ENCODE measurements around the gene MAPKAPK3.
"Not testable (repeated sequence)": the region's sequence is repeated elsewhere in the genome, so short reads cannot be mapped to it uniquely, and the experiment has no call there.

The MAPKAPK3 gene

DNA sequence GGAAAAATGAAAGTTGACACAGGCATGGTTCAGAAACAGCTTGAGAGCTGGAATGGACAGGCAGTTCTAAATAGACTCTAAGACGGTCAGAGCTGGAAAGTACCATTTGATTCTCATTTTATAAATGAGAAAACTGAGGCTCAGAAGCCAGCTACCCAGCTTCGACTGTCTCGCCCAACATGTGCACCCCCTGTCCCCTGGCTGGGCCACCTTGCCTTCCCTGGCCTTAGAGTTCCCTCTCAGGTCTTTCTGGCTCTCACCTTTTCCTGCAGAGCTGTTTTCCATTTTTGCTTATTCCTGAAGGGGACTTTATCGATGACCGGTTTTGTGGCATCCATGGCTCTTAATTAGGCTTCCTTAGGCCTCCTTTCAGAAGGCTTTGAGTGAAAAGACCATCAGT, 40.5 kb downstream of the MAPKAPK3 start:
- H3K4me1 ChIP-seq (ENCODE audit: control insufficient read depth, insufficient read depth, low read length, unreplicated experiment), result peaks cover 4% of the 10 kb centered on the region
- no peak overlapping the region for H2AFZ ChIP-seq (ENCODE audit: low read length, unreplicated experiment)
- H3K27me3 ChIP-seq (ENCODE audit: insufficient read depth, low read length), result no peaks in the 10 kb centered on the region
- no peak overlapping the region for H3K4me3 ChIP-seq (ENCODE audit: low read depth, low read length)
- no peak overlapping the region for H3K27ac ChIP-seq (ENCODE audit: low read depth, low read length)
- H3K79me2 ChIP-seq (ENCODE audit: control insufficient read depth, insufficient read depth, low read length, unreplicated experiment), result no peaks in the 10 kb centered on the region
- no peaks in the 10 kb centered on the region for H3K36me3 ChIP-seq (ENCODE audit: insufficient read depth, low read length)

DNA sequence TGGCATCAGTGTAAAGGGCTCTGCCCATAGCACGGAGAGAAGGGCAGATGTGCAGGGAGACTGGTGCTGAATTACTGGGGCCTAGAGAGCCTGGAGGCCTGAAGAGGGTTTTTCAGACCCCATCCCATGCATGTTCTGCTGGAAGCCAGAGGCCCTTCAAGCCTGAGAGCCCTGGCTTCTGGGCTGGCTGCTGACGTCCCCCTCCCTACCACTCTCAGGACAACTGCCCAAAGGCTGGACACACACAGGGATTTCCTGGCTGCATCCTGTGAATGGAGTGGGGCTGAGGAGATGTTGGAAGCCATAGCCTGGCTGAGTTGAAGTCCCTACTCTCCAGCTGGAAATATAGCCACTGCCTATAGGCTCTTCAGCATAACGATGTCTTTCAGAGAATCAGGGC, 40.9 kb downstream of the MAPKAPK3 start:
- no peak overlapping the region for H2AFZ ChIP-seq (ENCODE audit: low read length, unreplicated experiment)
- no peaks in the 10 kb centered on the region for H3K27me3 ChIP-seq (ENCODE audit: insufficient read depth, low read length)
- no peaks in the 10 kb centered on the region for H3K79me2 ChIP-seq (ENCODE audit: control insufficient read depth, insufficient read depth, low read length, unreplicated experiment)
- no peaks in the 10 kb centered on the region for H3K36me3 ChIP-seq (ENCODE audit: insufficient read depth, low read length)
- H3K4me3 ChIP-seq (ENCODE audit: low read depth, low read length), result no peak overlapping the region
- no peak overlapping the region for H3K27ac ChIP-seq (ENCODE audit: low read depth, low read length)
- H3K4me1 ChIP-seq (ENCODE audit: control insufficient read depth, insufficient read depth, low read length, unreplicated experiment), result peaks cover 4% of the 10 kb centered on the region

DNA sequence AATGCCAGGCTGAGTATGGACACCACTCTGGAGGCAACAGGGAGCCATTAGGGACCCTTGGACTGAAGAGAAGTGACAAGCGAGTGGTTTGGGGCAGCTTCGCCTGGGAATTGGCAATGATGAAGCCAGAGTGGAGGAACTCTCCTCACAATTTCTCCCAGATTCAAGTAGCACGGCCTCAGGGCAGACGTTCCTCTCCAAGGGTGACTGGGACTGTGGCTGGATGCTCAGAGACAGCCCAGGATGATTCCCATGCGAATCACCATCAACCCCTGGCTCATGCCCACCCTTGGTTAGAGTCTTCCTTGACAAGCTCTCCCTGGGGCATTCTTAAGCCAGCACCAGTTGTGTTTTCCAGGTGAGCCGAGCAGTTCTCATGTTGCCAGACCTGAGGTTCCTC, 41.5 kb downstream of the MAPKAPK3 start:
- H3K4me3 ChIP-seq (ENCODE audit: low read depth, low read length), result no peak overlapping the region
- peaks cover 4% of the 10 kb centered on the region for H3K4me1 ChIP-seq (ENCODE audit: control insufficient read depth, insufficient read depth, low read length, unreplicated experiment)
- no peak overlapping the region for H2AFZ ChIP-seq (ENCODE audit: low read length, unreplicated experiment)
- no peaks in the 10 kb centered on the region for H3K79me2 ChIP-seq (ENCODE audit: control insufficient read depth, insufficient read depth, low read length, unreplicated experiment)
- H3K27ac ChIP-seq (ENCODE audit: low read depth, low read length), result no peak overlapping the region
- no peaks in the 10 kb centered on the region for H3K36me3 ChIP-seq (ENCODE audit: insufficient read depth, low read length)
- no peaks in the 10 kb centered on the region for H3K27me3 ChIP-seq (ENCODE audit: insufficient read depth, low read length)

DNA sequence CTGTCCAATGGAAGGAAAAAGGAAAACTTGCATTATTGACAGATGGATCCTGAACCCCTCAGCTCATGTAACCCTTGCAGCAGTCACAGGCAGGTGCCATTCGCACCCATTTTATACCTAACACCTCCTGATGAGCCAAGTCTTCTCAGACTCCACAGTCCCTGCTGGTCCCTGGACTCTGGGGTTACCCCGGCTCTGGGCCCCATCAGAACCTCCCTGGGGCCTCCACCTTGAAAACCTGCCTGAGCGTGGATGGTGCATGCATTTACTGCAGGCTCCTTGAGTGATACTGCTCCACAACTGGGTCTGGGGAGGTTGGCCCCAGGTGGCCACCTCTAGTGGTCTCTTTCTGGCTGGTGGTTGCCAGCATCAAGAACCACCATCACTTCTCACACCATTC, 41.9 kb downstream of the MAPKAPK3 start:
- Histone ChIP-seq H3K4me3 (ENCODE audit: low read depth, low read length) (no peak overlapping the region), H3K36me3 (ENCODE audit: insufficient read depth, low read length) (no peaks in the 10 kb centered on the region), H3K27me3 (ENCODE audit: insufficient read depth, low read length) (no peaks in the 10 kb centered on the region), H3K4me1 (ENCODE audit: control insufficient read depth, insufficient read depth, low read length, unreplicated experiment) (peaks cover 4% of the 10 kb centered on the region), H3K27ac (ENCODE audit: low read depth, low read length) (no peak overlapping the region), H3K79me2 (ENCODE audit: control insufficient read depth, insufficient read depth, low read length, unreplicated experiment) (no peaks in the 10 kb centered on the region), H2AFZ (ENCODE audit: low read length, unreplicated experiment) (no peak overlapping the region)

- Histone ChIP-seq H3K4me1 (ENCODE audit: control insufficient read depth, insufficient read depth, low read length, unreplicated experiment) (no peaks in the 10 kb centered on the region), H2AFZ (ENCODE audit: low read length, unreplicated experiment) (no peak overlapping the region), H3K79me2 (ENCODE audit: control insufficient read depth, insufficient read depth, low read length, unreplicated experiment) (no peaks in the 10 kb centered on the region), H3K4me3 (ENCODE audit: low read depth, low read length) (no peak overlapping the region), H3K27me3 (ENCODE audit: insufficient read depth, low read length) (no peaks in the 10 kb centered on the region), H3K27ac (ENCODE audit: low read depth, low read length) (no peak overlapping the region), H3K36me3 (ENCODE audit: insufficient read depth, low read length) (no peaks in the 10 kb centered on the region)
These were observed 43.4 kb downstream of the MAPKAPK3 start for GRCh38 chr3:50660386-50660785.

DNA sequence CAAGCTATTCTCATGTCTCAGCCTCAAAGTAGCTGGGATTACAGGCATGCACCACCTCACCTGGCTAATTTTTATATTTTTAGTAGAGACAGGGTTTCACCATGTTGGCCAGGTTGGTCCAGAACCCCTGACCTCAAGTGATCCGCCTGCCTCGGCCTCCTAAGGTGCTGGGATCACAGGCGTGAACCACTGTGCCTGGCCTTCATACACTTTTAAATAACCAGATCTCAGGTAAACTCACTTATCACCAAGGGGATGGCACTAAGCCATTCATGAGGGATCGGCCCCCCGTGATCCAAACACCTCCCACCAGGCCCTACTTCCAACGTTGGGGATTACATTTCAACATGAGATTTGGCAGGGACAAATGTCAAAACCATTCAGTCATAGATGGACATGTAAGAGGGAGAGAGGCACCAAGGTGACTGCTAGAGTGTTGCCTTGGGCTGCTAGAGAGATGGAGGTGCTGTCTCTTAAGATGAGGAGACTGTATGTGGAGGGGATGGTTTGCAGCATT, 44.4 kb downstream of the MAPKAPK3 start:
- Histone ChIP-seq H3K4me3 (ENCODE audit: low read depth, low read length) (no peak overlapping the region), H3K27ac (ENCODE audit: low read depth, low read length) (no peak overlapping the region), H3K4me1 (ENCODE audit: control insufficient read depth, insufficient read depth, low read length, unreplicated experiment) (peaks cover under 1% of the 10 kb centered on the region), H2AFZ (ENCODE audit: low read length, unreplicated experiment) (no peak overlapping the region), H3K79me2 (ENCODE audit: control insufficient read depth, insufficient read depth, low read length, unreplicated experiment) (no peaks in the 10 kb centered on the region), H3K27me3 (ENCODE audit: insufficient read depth, low read length) (no peaks in the 10 kb centered on the region), H3K36me3 (ENCODE audit: insufficient read depth, low read length) (no peaks in the 10 kb centered on the region)

DNA sequence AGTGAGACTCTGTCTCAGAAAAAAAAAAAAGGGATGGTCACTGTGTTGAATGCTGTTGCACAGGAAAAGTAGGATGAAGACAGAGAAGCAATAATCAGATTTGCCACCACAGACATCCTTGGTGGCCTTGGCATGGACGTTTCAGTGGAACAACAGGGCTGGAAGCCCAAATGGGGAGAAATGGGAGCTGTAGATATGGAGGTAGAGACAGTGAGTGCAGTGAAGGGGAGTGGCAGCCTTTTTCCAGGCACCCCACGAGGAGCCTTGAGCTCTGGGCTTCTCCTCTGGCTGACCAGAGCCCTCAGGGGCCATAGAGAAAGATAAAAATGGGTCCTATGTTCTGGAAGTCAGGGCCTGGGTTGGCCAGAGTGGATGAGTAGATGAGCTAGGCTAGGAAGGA, 45.5 kb downstream of the MAPKAPK3 start:
- H3K4me1 ChIP-seq (ENCODE audit: control insufficient read depth, insufficient read depth, low read length, unreplicated experiment), result peaks cover 10% of the 10 kb centered on the region
- H3K36me3 ChIP-seq (ENCODE audit: insufficient read depth, low read length), result no peaks in the 10 kb centered on the region
- no peaks in the 10 kb centered on the region for H3K79me2 ChIP-seq (ENCODE audit: control insufficient read depth, insufficient read depth, low read length, unreplicated experiment)
- no peak overlapping the region for H2AFZ ChIP-seq (ENCODE audit: low read length, unreplicated experiment)
- H3K27me3 ChIP-seq (ENCODE audit: insufficient read depth, low read length), result no peaks in the 10 kb centered on the region
- no peak overlapping the region for H3K4me3 ChIP-seq (ENCODE audit: low read depth, low read length)
- H3K27ac ChIP-seq (ENCODE audit: low read depth, low read length), result no peak overlapping the region

DNA sequence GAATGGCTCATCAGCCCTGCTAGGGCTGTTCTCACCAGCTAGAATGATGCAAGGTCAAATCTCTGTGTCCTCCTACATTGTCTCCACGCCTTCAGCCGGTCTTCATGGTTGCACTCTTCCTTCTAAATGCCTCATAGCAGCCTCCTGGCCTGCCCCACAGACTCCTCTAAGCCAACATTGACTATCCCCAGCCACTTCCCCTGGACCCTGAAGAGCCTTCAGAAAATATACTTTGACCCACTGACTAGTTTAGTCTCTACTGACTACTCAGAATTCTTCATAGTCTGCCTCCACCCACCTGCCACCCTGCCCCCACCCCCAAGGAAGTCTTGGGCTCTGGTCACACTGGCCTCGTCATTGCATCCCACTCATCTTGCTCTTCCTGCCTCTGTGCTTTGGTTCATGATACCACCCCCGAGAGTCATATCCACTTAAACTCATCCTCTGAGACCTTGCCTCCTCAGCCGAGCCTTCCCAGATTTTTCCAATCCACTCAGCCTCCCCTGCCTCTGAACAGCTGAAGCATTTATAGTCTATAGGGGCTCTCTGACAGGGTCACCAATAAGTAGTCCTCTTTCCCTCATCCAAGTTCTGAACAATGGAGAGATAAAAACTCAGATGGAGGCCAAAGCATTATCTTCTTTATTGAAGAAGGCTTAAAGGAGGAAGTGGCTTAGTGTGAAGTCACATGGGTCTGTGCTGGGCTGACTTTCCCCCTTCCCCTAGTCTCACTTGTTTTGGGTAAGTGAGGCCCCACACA, 48.3 kb downstream of the MAPKAPK3 start:
- Histone ChIP-seq H3K27ac (ENCODE audit: low read depth, low read length) (no peak overlapping the region), H3K4me1 (ENCODE audit: control insufficient read depth, insufficient read depth, low read length, unreplicated experiment) (peaks cover 10% of the 10 kb centered on the region), H3K27me3 (ENCODE audit: insufficient read depth, low read length) (no peaks in the 10 kb centered on the region), H3K79me2 (ENCODE audit: control insufficient read depth, insufficient read depth, low read length, unreplicated experiment) (no peaks in the 10 kb centered on the region), H3K36me3 (ENCODE audit: insufficient read depth, low read length) (no peaks in the 10 kb centered on the region), H3K4me3 (ENCODE audit: low read depth, low read length) (no peak overlapping the region), H2AFZ (ENCODE audit: low read length, unreplicated experiment) (no peak overlapping the region)

DNA sequence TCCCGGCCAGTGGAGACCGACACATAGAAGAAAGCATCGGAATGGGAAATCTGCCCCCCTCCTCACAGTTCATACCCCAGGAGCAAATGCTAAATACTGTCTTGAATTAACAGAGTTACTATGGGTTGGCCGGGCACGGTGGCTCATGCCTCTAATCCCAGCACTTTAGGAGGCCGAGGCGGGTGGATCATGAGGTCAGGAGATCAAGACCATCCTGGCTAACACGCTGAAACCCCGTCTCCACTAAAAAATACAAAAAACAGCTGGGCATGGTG, 48.8 kb downstream of the MAPKAPK3 start:
- not testable (repeated sequence) for H3K4me3 ChIP-seq (ENCODE audit: low read depth, low read length); H3K36me3 ChIP-seq (ENCODE audit: insufficient read depth, low read length); H3K79me2 ChIP-seq (ENCODE audit: control insufficient read depth, insufficient read depth, low read length, unreplicated experiment); H3K27me3 ChIP-seq (ENCODE audit: insufficient read depth, low read length); H3K27ac ChIP-seq (ENCODE audit: low read depth, low read length); H2AFZ ChIP-seq (ENCODE audit: low read length, unreplicated experiment)
- H3K4me1 ChIP-seq (ENCODE audit: control insufficient read depth, insufficient read depth, low read length, unreplicated experiment), result peaks cover 11% of the 10 kb centered on the region

DNA sequence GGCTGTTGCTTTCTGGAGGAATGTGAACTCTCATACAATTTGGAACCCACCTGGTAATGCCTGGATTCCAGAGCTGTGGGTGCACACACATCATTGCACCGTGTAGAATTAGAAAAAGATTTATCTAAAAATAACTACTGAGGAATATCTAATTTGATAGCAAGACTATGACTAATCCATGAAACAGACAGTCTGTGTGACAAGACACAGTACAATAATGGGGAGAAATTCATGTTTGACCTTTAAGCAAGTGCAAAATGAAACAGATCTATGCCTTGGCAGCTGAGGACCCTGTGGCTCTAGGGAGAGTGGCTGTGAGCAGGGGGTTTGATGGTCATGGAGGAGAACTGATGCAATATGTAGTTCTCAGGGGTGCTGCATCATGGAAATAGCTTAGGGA, 49.9 kb downstream of the MAPKAPK3 start:
- Histone ChIP-seq H3K27me3 (ENCODE audit: insufficient read depth, low read length) (no peaks in the 10 kb centered on the region), H3K4me3 (ENCODE audit: low read depth, low read length) (no peak overlapping the region), H2AFZ (ENCODE audit: low read length, unreplicated experiment) (no peak overlapping the region), H3K36me3 (ENCODE audit: insufficient read depth, low read length) (no peaks in the 10 kb centered on the region), H3K79me2 (ENCODE audit: control insufficient read depth, insufficient read depth, low read length, unreplicated experiment) (no peaks in the 10 kb centered on the region), H3K27ac (ENCODE audit: low read depth, low read length) (no peak overlapping the region), H3K4me1 (ENCODE audit: control insufficient read depth, insufficient read depth, low read length, unreplicated experiment) (peaks cover 20% of the 10 kb centered on the region)

DNA sequence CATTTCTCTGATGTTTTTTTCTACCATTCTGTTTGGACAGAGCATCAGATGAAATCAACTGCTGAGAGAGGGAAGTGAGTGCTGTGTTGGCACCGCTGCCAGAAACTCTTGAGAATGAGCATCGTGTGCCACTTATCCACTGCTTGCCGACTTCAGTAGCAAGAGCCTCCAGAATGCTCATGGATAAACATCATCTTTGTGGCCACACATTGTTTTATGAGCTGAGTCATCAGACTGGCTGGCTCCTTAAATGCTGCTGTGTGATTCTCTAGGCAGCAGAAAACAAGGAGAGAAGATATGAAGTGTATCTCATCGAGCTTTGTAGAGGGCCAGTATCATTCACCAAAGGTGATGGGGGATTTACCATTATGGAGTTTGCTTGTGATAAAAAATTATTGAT, 54.4 kb downstream of the MAPKAPK3 start:
- no peak overlapping the region for H2AFZ ChIP-seq (ENCODE audit: low read length, unreplicated experiment)
- no peaks in the 10 kb centered on the region for H3K36me3 ChIP-seq (ENCODE audit: insufficient read depth, low read length)
- peaks cover 39% of the 10 kb centered on the region for H3K27me3 ChIP-seq (ENCODE audit: insufficient read depth, low read length)
- no peak overlapping the region for H3K27ac ChIP-seq (ENCODE audit: low read depth, low read length)
- no peak overlapping the region for H3K4me3 ChIP-seq (ENCODE audit: low read depth, low read length)
- peaks cover 21% of the 10 kb centered on the region for H3K4me1 ChIP-seq (ENCODE audit: control insufficient read depth, insufficient read depth, low read length, unreplicated experiment)
- H3K79me2 ChIP-seq (ENCODE audit: control insufficient read depth, insufficient read depth, low read length, unreplicated experiment), result no peaks in the 10 kb centered on the region
